Stimulated activated CD4-positive, alpha-beta T cell treated with anti-CD3 and anti-CD28 coated beads, TNF-alpha, amount 100 ng/mL, for 4 hours (primary cell): Measurements from ENCODE around the gene ANTXRL.
"Not testable (repeated sequence)": the region's sequence is repeated elsewhere in the genome, so short reads cannot be mapped to it uniquely, and the experiment has no call there.

Experiments
- DNase-seq, 3 experiments: peaks; one replicate each; pipeline ENCODE4 v3.0.0-alpha.2; 2020; ENCODE audit warnings: low read depth in 3 of 3

ANTXRL gene

GRCh38 chr10:46294641-46295220, 7.9 kb downstream of the ANTXRL start:
- no peak for DNase-seq

DNA sequence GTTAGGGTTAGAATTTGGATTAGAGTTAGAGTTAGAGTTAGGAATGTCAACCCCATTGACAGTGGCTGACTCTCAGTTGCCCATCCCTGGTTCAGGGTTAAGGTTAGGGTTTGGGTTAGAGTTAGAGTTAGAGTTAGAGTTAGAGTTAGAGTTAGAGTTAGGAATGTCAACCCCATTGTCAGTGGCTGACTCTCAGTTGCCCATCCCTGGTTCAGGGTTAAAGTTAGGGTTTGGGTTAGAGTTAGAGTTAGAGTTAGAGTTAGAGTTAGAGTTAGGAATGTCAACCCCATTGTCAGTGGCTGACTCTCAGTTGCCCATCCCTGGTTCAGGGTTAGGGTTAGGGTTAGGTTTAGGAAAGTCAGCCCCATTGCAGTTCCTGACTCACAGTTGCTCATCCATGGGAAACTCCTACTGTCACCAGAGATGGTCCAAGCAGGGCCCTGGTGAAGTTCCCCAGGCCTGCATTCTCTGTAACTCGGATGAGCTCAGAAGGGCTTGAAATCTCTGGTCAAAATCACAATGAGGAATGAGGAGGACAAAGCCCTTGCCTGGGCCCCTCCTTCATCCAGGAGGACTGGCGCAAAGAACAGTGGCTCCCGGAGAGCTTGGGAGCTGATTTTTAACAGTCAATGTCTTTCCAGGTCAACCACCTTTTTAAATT, 8.7 kb downstream of the ANTXRL start:
- DNase-seq: not testable (repeated sequence)

DNA sequence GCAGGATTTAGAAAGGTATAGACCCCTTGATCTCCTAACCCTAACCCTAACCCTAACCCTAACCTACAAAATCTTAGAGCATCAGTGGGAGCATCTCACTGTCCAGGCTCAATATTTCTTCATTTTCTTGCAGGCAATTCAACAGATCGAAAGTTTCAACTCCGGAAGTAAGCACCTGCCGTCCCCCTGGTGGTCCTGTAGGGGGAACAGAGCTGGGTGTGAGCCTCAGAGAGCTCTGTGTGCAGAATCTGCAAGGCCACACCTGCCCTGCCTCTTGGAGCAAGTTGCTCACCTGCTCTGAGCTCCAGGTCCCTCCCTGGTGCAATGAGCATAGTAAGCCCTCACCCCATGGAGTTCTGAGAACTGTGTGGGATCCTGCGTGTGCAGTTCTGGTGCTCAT, 9.3 kb downstream of the ANTXRL start:
- not testable (repeated sequence) for DNase-seq

DNA sequence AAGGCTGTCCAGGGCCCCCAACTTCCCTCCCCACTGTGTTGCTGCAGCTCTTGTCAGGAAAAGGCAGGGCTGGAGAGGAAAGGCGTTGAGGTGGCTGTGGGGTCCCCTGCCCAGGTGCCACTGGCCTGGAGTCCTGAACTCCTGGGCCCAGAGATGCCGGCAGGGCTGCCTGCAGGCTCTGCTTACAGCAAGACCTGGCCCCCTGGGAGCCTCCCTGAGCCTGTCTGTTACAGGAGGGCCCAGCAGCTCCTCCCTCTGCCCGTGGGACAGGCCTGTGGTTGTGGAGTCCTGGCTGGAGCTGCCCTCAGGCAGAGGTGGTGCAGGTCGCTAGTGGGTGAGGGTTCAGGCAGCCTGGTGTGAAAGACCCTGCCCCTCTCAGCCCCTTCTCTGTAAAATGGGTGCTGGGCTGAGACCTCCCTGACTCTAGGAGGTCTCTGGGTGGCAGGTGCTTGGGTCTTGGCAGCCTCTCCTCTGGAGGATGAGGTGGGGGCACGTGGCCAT, 9.9 kb downstream of the ANTXRL start:
- DNase-seq: no peak

DNA sequence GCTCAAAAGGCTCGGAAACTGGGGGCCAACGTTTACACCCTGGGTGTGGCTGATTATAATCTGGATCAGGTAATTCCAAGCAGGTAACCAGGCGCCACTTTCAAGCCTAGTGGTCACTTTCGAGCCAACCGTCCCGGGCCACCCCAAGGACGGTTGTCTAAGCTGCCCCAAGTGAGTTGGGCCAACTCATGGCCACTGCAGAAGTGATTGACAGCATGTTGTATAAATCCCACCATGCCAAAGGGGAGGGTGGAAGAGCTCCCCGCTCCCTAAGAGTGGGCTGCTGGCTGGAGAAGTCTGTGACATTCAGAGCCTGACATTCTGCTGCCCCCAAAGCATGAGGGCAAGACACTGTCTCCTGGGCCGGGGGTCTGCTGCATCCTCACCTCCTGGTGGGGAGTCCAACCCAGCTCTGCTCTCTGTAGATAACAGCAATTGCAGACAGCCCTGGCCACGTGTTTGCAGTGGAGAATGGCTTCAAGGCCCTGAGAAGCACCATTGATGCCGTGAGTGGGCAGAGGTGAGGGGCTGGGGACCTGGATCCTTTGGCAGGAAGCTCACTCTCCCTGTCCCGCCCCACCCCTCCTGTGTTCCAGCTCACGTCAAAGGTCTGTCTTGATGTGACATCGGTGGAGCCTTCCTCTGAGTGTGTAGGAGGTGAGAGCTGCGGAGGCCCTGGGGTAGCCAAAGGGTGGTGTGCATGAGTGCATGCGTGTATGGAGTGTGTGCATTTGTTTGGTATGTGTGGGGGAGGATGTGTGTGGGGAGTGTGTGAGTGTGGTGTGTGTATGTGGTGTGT, 10.8 kb downstream of the ANTXRL start:
- DNase-seq: no peak

- DNase-seq: no peak
These were observed 11.9 kb downstream of the ANTXRL start for GRCh38 chr10:46298477-46299285.

- DNase-seq: no peak
These were observed 12.4 kb downstream of the ANTXRL start for GRCh38 chr10:46299286-46299535.

DNA sequence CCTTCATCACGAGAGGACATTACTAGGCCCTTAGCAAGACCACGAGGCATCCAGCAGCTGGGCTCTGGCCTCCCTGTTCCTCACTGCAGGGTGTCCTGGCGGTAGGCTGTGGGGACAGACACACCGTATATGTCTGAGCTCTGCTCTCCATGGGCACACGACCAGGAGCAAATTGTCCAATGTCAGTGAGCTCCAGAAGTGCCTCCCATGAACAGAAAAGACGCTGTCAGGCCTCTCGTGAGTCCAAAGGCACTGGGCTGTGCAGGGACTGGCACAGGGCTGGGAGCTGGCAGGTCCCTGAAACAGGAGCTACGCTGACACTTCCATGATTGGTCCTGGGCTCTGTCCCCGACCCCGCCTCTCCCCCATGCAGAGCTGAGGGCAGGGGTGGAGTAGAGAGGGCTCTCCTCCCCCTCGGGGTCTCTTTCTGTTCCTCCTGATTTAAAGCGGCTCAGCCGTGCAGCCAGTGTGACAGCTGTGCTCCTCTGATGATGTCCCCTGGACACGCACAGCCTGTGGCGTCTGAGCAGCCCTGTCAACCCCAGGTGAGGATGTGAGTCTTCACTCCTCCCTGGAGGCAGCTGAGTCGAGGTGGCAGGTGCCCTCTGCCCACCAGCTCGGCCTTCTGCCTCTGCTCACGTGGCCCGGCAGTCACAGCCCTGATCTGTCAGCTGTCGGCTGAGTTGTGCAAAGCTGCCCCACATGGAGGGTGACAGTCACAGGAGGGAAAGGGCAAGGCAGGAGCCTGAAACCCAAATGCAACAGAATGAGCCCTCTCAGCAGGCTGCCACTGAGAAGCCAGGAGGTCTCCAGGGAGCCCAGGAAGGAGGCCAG, 13.0 kb downstream of the ANTXRL start:
- DNase-seq: no peak

DNA sequence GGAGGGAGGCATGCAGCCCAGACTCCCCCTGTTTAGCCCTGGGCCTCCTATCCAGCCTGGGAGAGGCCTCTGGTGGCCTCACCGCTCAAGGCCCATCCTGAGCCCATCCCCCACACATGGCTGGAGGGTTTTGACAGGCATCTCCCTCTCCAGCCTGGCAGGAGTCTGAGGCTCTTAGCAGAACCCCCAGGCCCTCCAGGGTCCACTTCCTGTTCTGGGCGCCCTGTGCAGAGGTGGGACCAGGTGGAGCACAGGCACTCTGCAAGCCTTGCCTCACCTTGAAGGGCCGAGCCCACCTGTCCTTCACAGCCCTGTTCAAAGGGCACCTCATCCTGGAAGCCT, 13.5 kb downstream of the ANTXRL start:
- DNase-seq: not testable (repeated sequence)

GRCh38 chr10:46301056-46301645, 14.4 kb downstream of the ANTXRL start:
- DNase-seq: no peak

DNA sequence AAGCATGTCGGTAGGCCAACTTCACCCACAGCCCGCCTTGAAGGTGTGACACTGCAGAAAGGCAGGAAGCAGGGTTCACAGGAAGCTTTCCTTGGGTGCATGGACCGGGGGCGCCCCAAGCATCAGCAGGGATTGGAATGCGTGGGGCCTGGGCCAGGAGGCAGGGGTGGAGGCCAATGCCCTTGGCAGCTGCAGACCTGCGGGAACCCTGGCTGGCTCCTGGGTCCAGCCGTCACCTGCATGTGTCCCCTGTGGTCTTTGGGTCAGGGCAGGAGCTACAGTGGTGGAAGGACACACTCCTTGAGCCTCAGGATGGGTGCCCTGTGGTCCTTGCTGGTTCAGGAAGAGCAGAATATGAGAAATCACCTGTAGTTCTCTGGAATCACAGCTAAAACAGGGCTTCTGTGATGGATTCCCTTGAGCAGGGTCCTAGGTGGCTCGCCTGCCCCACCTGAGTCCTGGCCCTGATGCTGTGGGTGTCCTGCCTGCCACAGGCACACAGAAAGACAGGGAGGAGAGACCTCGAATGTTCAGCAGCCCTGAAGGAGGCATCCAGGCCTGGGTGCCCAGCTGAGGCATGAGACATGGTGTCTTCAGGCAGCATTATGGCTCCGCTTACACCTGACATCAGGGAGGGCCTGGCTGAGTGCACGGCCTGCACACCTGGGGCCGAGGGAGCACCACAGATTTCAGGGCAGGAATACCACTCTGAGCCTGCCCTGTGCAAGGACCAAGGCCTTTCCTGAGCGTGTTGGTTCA, 15.1 kb downstream of the ANTXRL start:
- no peak for DNase-seq

- DNase-seq: not testable (repeated sequence)
These were observed 16.1 kb downstream of the ANTXRL start for GRCh38 chr10:46302765-46303352.

- no peak for DNase-seq
These were observed 17.3 kb downstream of the ANTXRL start for GRCh38 chr10:46304062-46304461.

- DNase-seq: not testable (repeated sequence)
These were observed 17.9 kb downstream of the ANTXRL start for GRCh38 chr10:46304671-46305070.

- DNase-seq: no peak
These were observed 18.5 kb downstream of the ANTXRL start for GRCh38 chr10:46305079-46305818.

DNA sequence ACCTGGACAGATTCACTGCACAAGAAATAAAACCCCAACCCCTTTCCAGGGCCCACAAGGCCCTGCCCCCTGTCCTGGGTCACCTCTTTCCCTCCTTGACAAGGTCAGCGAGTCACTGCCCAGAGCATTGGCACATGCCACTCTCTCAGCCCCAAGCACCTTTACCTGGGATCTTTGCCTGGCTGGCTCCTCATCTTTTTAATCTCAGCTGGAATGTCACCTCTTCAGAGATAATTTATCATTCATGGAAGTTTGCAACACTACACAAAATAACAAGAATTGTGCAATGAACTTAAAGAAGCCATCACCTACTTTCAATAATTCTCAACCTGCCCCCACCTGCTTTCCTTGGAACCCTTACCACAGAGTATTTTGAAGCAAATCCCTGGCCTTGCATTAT, 19.2 kb downstream of the ANTXRL start:
- DNase-seq: no peak

- no peak for DNase-seq
These were observed 19.9 kb downstream of the ANTXRL start for GRCh38 chr10:46306516-46307184.

DNA sequence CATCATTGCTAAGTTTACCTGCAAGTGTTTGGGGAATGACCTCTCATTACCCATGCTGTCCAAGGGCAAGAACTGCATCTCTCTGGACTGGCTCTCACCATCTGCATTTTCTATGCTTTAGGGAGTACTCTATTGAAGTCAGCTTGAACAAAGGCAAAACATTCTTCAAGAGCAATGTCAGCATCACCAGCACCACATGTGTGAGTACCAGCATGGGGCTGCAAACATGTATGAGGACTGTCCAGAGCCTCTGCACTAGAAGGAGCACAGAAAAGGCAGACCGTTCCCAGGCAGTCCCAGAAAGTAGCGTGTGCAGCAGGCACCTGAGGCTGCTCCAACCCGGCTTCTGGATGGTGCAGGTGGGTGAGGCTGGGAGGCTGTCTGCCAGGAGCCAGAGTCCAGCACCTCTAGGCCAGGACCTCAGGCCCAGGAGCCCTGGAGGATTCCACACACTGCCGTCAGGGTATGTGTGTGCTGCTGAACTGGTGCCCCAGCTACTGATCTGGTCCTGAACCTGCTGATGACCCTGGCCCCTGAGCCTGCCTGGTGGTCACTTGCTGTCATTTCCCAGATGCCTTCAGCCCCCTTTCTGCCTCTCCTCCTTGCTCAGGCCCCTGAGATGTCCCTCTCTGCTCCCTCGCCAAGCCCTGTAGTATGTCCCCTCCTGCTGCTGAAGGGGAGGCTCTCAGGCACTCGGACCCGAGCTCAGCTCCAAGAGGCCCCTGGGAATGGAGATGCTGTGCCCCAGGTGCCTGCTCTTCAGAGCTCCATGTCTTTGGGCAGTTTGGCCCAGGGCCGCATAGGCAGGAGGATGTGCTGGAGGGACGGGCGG, 20.7 kb downstream of the ANTXRL start:
- no peak for DNase-seq
